Naive thymus-derived CD8-positive, alpha-beta T cell (primary cell): ENCODE measurements around the gene RIOX2. TPM values are rescaled to one million over a fixed set of nuclear protein-coding genes. Genes with fewer than 3 reads are reported as not detected.

ENCODE experiments used
- ATAC-seq, 2 donors: fragments of 150-1000 bp; cut with Tn5 transposase in 1 of 2; sonication (Bioruptor Pico), chemical (Tn5 transposase) in 1 of 2; 1 replicate in 1 of 2; 2 replicates in 1 of 2; pipeline ENCODE4 v1.10.0; 2021; ENCODE audit warnings: mild to moderate bottlenecking in 2 of 2, moderate library complexity in 2 of 2
- POLR2A ChIA-PET: fragments of 350-600 bp; sonication (Branson Sonifier 250); formaldehyde crosslinking; loops from one replicate; lab custom pipeline; 2021; ENCODE audit warnings: antibody characterized with exemption; lab: Charles Lee
- DNase-seq, 10 donors: peaks; one replicate each; pipeline versions ENCODE4 v3.0.0 to v3.0.0-alpha.2; 2020 to 2022
- H3K27ac Mint-ChIP-seq, 10 donors: one replicate each; pipeline ENCODE4 v1.8.0; 2020 to 2022; ENCODE audit warnings: mild to moderate bottlenecking in 10 of 10, mixed read lengths in 10 of 10, moderate library complexity in 4 of 10, inconsistent platforms in 1 of 10
- H3K27me3 Mint-ChIP-seq, 5 donors: one replicate each; pipeline ENCODE4 v1.8.0; 2021 to 2022; ENCODE audit warnings: mixed read lengths in 5 of 5
- H3K36me3 Mint-ChIP-seq, 3 donors: one replicate each; pipeline ENCODE4 v1.8.0; 2020 to 2022; ENCODE audit warnings: mixed read lengths in 3 of 3, mild to moderate bottlenecking in 2 of 3, inconsistent platforms in 1 of 3
- H3K4me1 Mint-ChIP-seq, 4 donors: one replicate each; pipeline ENCODE4 v1.8.0; 2021 to 2022; ENCODE audit warnings: mixed read lengths in 4 of 4
- H3K4me3 Mint-ChIP-seq, 10 donors: one replicate each; pipeline ENCODE4 v1.8.0; 2020 to 2022; ENCODE audit warnings: mild to moderate bottlenecking in 10 of 10, mixed read lengths in 10 of 10, moderate library complexity in 6 of 10, inconsistent platforms in 1 of 10
- H3K9me3 Mint-ChIP-seq, 9 donors: one replicate each; pipeline ENCODE4 v1.8.0; 2020 to 2022; ENCODE audit warnings: mixed read lengths in 9 of 9, mild to moderate bottlenecking in 3 of 9, inconsistent platforms in 1 of 9, moderate library complexity in 1 of 9
- polyA plus RNA-seq, 3 donors: library from polyadenylated mRNA; unstranded; fragments of 300-500 nt; fragmentation: Illumina TruSeq; gene quantifications; one replicate each; pipeline ENCODE4 v1.2.3, GENCODE V29; 2021
- total RNA-seq, 8 experiments: library from RNA in 2 of 8; stranded (reverse) in 2 of 8; gene quantifications; one replicate each; pipeline ENCODE4 v1.2.3 and lab custom pipeline; 2021 to 2026

The RIOX2 gene
- total and polyA plus RNA-seq, 5 experiments from 2014 or later: 26.9 to 36.5 (median 32.4) TPM

DNA sequence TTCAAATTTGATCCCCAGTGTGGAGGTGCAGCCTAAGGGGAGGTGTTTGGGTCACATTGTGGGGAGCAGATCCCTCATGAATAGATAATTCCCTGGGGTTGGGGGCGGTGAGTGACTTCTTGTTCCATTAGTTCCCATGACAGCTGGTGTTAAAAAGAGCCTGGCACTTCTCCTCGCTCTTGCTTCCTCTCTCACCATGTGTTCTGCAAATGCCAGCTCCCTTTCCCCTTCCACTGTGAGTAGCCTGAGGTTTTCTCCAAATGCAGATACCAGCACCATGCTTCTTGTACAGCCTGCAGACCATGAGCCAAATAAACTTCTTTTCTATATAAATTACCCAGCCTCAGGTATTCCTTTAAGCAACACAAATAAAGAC is 23.1 kb downstream of the RIOX2 start:
- Mint-ChIP-seq H3K4me3 (no peak overlapping the region), H3K4me1 (peaks cover 0 to 4% (median under 1%) of the 10 kb centered on the region in 4 donors), H3K36me3 (peaks cover 21 to 89% (median 54%) of the 10 kb centered on the region in 3 donors), H3K9me3 (no peaks in the 10 kb centered on the region), H3K27ac (peak overlapping the region in 3 of 10 donors; percentile 35 to 77 (median 63)), H3K27me3 (no peaks in the 10 kb centered on the region)
- POLR2A ChIA-PET: no interaction called here
- ATAC-seq (no peak), DNase-seq (no peak)

DNA sequence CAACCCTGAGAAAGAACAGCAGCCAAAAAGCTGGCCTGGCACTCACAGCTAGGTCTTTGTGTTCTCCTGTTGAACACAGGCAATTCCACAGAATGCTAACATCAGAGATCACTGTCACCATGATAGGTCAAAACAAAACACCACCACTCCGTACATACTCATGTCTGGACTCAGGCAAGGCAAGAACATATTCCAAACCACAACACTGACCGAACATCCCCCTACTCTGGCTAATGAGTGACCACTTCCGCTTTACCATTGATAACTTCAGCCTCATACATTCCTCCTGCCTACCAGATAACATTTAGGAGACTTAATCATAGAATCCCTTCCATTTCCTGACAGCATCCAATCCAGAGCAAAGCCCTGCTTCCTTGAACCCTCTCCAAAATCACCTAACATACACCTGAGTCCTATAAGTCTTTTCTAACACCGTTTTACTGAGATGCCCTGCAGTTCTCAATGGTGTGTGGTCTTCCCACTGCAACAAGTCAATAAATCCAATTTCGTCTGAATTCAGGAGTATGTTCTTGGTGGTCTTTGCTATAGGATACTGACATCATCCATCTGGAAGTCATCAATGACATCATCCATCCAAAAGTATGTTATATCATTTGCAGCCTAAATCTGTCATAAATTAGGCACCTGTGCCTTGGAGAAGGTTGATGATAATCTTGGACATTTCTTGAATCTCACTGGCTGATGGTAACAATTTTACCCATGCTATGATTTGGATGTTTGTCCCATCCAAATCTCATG is 23.7 kb downstream of the RIOX2 start:
- Mint-ChIP-seq H3K27me3 (no peaks in the 10 kb centered on the region), H3K4me1 (peaks cover 0 to 4% (median 0%) of the 10 kb centered on the region in 4 donors), H3K4me3 (no peak overlapping the region), H3K27ac (peak overlapping the region in 1 of 10 donors; percentile 35), H3K9me3 (no peaks in the 10 kb centered on the region), H3K36me3 (peaks cover 21 to 91% (median 54%) of the 10 kb centered on the region in 3 donors)
- ATAC-seq (no peak), DNase-seq (no peak)
- POLR2A ChIA-PET: no interaction called here

DNA sequence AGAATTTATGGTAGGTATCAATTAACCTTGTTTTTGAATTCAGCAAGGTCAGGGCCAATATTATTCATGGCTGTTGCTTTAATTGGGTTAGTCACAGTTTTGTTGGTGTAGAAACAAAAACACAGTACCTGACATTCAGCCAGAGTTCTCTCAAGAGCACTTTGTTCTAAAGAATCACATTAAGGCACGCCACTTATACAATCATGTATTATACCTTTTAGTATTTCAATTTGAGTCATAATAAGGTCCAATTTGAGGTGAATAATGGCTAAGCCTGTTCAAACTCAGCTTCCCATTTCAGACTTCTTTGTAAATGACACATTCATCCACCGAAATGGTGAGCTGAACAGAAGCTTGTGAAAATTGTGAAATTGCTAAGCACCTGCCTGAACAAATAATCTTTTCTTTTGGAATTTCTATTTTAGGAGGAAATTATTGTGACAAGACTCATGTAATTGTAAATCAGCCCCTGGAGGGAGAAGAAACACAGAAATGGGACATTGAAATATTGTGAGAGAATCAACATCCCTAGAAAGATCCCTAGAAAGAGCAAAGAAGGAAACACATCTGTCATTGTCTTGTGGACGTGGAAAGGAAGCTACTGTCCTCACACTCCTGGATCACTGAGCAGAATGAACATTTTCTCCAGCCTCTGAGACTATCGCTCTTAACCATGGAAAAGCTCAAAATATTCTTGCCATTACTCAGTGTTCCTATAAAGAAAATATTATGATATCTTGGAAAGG is 29.3 kb downstream of the RIOX2 start:
- no peaks in the 10 kb centered on the region for H3K27me3 Mint-ChIP-seq
- ATAC-seq: no peak
- H3K4me1 Mint-ChIP-seq: peaks cover 0 to 1% (median 0%) of the 10 kb centered on the region in 4 donors
- POLR2A ChIA-PET: no interaction called here
- H3K27ac Mint-ChIP-seq: no peak overlapping the region
- peaks cover 5 to 50% (median 19%) of the 10 kb centered on the region in 3 donors for H3K36me3 Mint-ChIP-seq
- DNase-seq: no peak
- no peak overlapping the region for H3K4me3 Mint-ChIP-seq
- H3K9me3 Mint-ChIP-seq: no peaks in the 10 kb centered on the region

DNA sequence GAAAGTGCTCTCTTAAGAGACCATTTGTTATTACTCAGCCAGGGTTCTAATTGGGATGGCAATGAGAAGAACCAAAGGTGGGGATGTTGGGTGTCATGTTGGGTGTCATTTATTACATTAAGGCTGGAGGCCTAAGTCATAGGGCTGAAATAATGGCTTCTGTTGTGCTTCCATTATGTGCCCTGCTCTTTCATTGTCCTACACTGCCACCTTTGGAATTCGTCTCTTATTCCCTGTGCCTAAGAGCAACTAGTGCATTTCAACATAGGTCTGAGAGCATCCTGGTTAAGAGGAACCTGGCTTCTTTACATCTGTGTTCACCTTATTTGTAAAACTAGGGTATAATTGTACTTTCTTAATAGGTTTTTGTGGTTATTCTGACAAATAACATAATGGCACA is 32.2 kb downstream of the RIOX2 start:
- Mint-ChIP-seq H3K4me3 (no peak overlapping the region), H3K9me3 (no peaks in the 10 kb centered on the region), H3K4me1 (peaks cover 0 to 7% (median 4%) of the 10 kb centered on the region in 4 donors), H3K36me3 (peaks cover 0 to 24% (median 3%) of the 10 kb centered on the region in 3 donors), H3K27me3 (no peaks in the 10 kb centered on the region), H3K27ac (peak overlapping the region in 1 of 10 donors; percentile 7)
- ATAC-seq (peak; percentile 47 to 53), DNase-seq (peak in 4 of 10 donors; percentile 4 to 17 (median 9))
- POLR2A ChIA-PET: no interaction called here

DNA sequence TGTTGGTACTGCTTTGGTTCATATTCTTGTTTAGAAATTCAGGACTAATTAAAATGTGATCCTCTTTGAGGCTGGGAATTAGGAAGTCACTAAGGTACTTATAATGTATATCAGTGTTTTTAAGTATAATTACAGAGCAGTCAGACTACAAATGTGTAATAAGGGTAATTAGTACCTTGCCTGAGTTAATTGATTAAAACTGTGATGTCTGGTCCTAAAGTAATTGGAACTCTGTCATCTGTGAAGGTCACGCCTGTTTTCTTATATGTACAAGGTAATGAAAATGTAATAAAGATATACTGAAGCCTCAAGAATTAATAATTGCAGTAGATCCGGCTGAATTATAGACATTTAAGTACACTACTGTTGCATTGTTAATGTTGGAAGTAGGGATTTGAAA is 32.8 kb downstream of the RIOX2 start:
- POLR2A ChIA-PET: no interaction called here
- H3K4me3 Mint-ChIP-seq: no peak overlapping the region
- ATAC-seq (no peak), DNase-seq (no peak)
- H3K27ac Mint-ChIP-seq: peak overlapping the region in 1 of 10 donors; percentile 63
- peaks cover 0 to 20% (median 0%) of the 10 kb centered on the region in 3 donors for H3K36me3 Mint-ChIP-seq
- no peaks in the 10 kb centered on the region for H3K9me3 Mint-ChIP-seq
- H3K4me1 Mint-ChIP-seq: peaks cover 0 to 7% (median 4%) of the 10 kb centered on the region in 4 donors
- no peaks in the 10 kb centered on the region for H3K27me3 Mint-ChIP-seq

DNA sequence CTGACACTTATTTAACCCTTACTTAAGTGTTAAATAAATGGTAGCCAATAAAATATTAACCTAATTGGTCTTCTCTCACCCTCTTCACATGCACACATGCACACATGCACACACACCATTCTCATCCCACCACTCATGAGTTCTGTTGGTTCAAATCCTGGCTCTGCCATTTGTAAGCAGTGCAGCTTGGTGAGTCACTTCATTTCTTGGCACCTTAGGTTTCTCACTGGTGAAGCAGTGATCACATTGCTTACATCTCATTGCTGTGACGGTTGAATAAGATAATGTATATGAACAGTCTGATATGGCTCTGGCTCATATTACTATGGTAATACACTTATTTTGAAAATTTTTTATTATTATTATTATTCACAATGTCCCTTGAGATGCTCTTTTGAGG is 33.8 kb downstream of the RIOX2 start:
- H3K4me1 Mint-ChIP-seq: peaks cover 0 to 7% (median 4%) of the 10 kb centered on the region in 4 donors
- H3K27ac Mint-ChIP-seq: peak overlapping the region in 2 of 10 donors; percentile 33 to 88
- H3K27me3 Mint-ChIP-seq: no peaks in the 10 kb centered on the region
- H3K9me3 Mint-ChIP-seq: no peaks in the 10 kb centered on the region
- POLR2A ChIA-PET: interaction anchor here (0.6 kb wide), 1 partner anchor 97 kb away, joined by 3 read pairs; no protein-coding TSS in a partner anchor
- H3K36me3 Mint-ChIP-seq: peaks cover 0 to 12% (median 0%) of the 10 kb centered on the region in 3 donors
- no peak overlapping the region for H3K4me3 Mint-ChIP-seq
- no peak for DNase-seq
- ATAC-seq: no peak

DNA sequence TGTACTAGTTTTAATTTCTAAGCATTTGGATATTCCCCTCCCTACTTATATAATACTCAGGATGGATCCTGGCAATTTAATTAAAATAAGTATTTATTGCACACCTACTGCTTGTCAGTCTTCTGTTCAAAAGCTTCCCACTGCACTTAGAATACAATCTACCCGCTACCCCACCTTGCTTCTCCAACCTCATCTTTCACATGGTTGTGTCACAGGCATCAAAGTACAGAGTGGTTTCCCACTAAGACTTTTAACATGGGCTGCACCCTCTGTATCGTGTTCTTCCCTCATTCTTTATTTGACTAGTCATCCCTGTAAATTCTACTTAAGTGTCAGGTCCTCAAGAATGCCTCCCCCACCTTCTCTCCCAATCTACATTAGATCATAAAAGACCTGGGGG is 35.0 kb downstream of the RIOX2 start:
- DNase-seq (no peak), ATAC-seq (no peak)
- H3K4me3 Mint-ChIP-seq: no peak overlapping the region
- peaks cover 0 to 9% (median 5%) of the 10 kb centered on the region in 4 donors for H3K4me1 Mint-ChIP-seq
- POLR2A ChIA-PET: no interaction called here
- H3K36me3 Mint-ChIP-seq: peaks cover 0 to 3% (median 0%) of the 10 kb centered on the region in 3 donors
- no peaks in the 10 kb centered on the region for H3K9me3 Mint-ChIP-seq
- no peaks in the 10 kb centered on the region for H3K27me3 Mint-ChIP-seq
- peak overlapping the region in 1 of 10 donors; percentile 22 for H3K27ac Mint-ChIP-seq

DNA sequence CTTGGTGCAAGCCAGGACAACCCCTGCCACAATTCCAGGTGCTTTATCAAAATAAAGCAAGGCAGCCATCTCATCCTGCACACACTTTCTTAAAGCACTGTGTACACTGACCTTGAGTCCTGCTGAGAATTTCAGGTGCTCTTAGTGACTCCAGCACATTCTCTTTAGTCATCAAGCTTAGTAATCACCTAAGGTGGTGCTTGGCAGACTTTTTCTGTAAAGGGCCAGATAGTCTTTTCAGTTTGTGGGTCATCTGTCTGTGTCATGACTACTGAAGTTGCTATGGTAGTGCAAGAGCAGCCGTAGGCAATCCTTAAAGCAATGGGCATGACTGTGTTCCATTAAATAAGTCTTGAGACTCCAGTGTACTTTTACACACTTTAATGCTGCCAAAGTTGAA is 36.4 kb downstream of the RIOX2 start:
- POLR2A ChIA-PET: no interaction called here
- no peaks in the 10 kb centered on the region for H3K27me3 Mint-ChIP-seq
- ATAC-seq: no peak
- H3K36me3 Mint-ChIP-seq: peaks cover 0 to 7% (median 3%) of the 10 kb centered on the region in 3 donors
- no peak overlapping the region for H3K4me3 Mint-ChIP-seq
- peaks cover 0 to 10% (median 6%) of the 10 kb centered on the region in 4 donors for H3K4me1 Mint-ChIP-seq
- peaks cover 0 to 5% (median 0%) of the 10 kb centered on the region in 9 donors for H3K9me3 Mint-ChIP-seq
- DNase-seq: no peak
- H3K27ac Mint-ChIP-seq: peak overlapping the region in 9 of 10 donors; percentile 0 to 71 (median 33)

DNA sequence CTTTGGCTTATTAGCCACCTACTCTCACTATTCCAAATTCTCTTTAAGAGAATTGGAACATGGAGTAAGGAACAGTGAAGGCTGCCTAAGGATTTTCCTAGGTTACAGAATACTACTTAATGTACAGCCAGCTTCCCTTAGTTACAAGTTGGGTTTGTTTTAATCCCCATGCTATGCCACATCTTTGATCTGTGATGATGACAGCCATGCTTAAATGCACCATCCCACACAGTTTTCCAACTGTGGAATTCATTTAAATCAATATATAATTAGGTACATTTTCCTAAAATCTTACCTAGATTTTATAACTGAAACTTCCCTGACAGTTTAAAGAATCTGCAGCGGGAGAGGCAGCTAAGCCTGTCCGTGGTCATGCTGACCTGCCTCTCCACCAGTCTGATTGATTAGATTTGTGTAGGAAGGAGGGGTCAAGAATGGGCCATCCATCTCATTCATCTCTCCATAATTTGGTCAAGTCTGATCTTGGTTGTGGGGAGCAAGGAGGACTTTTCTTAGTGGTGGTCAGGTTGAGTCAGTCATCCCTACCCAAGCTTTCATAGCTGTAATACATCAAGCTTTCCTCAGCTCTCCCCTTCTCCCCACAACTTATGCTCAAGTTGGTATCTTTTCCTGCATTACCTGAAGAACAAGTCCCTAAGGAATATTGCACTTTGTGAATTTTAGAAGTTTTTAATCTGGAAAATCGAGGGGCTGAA is 37.1 kb downstream of the RIOX2 start:
- Mint-ChIP-seq H3K27me3 (no peaks in the 10 kb centered on the region), H3K4me3 (no peak overlapping the region), H3K36me3 (peaks cover 0 to 9% (median 3%) of the 10 kb centered on the region in 3 donors), H3K9me3 (peaks cover 0 to 11% (median 0%) of the 10 kb centered on the region in 9 donors), H3K27ac (peak overlapping the region in 1 of 10 donors; percentile 25), H3K4me1 (peaks cover 0 to 10% (median 6%) of the 10 kb centered on the region in 4 donors)
- ATAC-seq (no peak), DNase-seq (no peak)
- POLR2A ChIA-PET: no interaction called here

DNA sequence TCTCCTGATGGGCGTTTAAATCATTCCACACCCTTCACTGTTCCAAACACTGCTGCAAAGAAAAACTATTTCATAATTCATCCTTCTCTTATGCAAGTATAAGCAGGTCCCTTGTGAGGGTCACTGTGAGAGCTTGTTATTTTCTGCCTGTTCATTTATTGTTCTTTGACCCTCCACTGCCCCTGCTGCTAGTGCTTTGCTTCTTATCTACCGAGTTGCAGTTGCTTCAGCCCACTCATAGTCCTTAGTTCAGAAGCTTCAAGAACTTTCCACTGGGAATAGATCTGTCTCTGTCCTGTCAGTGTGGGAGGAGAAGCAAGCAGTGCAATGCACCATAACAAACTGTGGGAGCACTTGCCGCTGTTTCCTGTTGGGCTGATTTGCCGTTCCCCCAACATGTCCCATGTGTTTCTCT is 39.8 kb downstream of the RIOX2 start:
- H3K4me1 Mint-ChIP-seq: peaks cover 0 to 5% (median 4%) of the 10 kb centered on the region in 4 donors
- H3K36me3 Mint-ChIP-seq: peaks cover 0 to 9% (median 3%) of the 10 kb centered on the region in 3 donors
- H3K9me3 Mint-ChIP-seq: peaks cover 0 to 11% (median 0%) of the 10 kb centered on the region in 9 donors
- POLR2A ChIA-PET: no interaction called here
- H3K27me3 Mint-ChIP-seq: no peaks in the 10 kb centered on the region
- peak overlapping the region in 1 of 10 donors; percentile 53 for H3K27ac Mint-ChIP-seq
- DNase-seq: no peak
- ATAC-seq: no peak
- H3K4me3 Mint-ChIP-seq: no peak overlapping the region

DNA sequence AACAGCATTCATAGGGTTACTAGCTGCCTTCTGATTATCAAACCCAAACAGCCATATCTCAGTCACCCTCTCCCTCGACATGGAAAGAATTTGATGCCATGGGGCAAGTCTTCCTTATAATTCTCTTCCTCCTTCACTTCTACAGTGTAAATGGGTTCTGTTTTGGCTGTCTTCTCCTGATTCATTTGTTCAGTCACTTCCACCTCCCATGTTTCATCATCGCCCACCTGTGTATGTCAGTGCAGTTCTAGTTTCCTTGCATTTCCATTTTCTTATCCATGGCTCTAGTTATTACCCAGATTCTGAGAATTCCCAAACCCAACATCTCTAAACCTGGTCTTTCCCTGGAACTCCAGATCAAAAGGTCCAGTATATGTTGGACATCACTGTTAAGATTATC is 41.0 kb downstream of the RIOX2 start:
- Mint-ChIP-seq H3K27ac (peak overlapping the region in 1 of 10 donors; percentile 39), H3K27me3 (no peaks in the 10 kb centered on the region), H3K4me1 (peaks cover 0 to 5% (median 1%) of the 10 kb centered on the region in 4 donors), H3K36me3 (peaks cover 0 to 9% (median 5%) of the 10 kb centered on the region in 3 donors), H3K4me3 (no peak overlapping the region), H3K9me3 (peaks cover 0 to 11% (median 0%) of the 10 kb centered on the region in 9 donors)
- ATAC-seq (no peak), DNase-seq (no peak)
- POLR2A ChIA-PET: no interaction called here

DNA sequence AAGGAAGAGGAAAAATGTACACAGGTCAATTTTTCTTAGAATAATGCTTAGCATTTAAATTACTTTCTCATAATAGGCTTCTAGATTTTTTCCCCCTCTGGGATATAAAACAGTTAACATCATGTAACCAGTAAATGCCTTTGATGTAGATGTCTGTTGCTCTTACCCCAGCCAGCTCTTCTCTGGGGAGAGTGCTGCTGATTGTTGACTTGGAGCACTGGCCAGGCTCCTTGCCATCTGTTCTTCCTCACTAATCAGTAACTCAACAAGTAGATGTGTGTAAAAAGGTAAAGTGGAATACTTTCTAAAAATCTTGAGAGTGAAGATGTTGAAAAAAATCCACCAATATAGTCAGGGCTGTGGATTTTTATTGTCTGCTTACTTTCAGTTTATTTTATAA is 42.2 kb downstream of the RIOX2 start:
- H3K36me3 Mint-ChIP-seq: peaks cover 0 to 9% (median 7%) of the 10 kb centered on the region in 3 donors
- peaks cover 0 to 3% (median 1%) of the 10 kb centered on the region in 4 donors for H3K4me1 Mint-ChIP-seq
- H3K27ac Mint-ChIP-seq: no peak overlapping the region
- no peaks in the 10 kb centered on the region for H3K27me3 Mint-ChIP-seq
- H3K4me3 Mint-ChIP-seq: no peak overlapping the region
- no peak for ATAC-seq
- POLR2A ChIA-PET: interaction anchor here (1.2 kb wide), 1 partner anchor 10 kb away, joined by 3 read pairs; no protein-coding TSS in a partner anchor
- DNase-seq: no peak
- H3K9me3 Mint-ChIP-seq: peaks cover 0 to 11% (median 0%) of the 10 kb centered on the region in 9 donors
